ENCODE measurements around the gene CNKSR2. TPM values are rescaled to one million over a fixed set of nuclear protein-coding genes. Genes with fewer than 3 reads are reported as not detected.

The CNKSR2 gene
- total RNA-seq, 2 donors from 2014 or later = 0.24 to 0.32 TPM

GRCh38 chrX:21400408-21401121, 26.3 kb downstream of the CNKSR2 start:
- no peak for TF ChIP-seq CTCF (IDR thresholded peaks at IDR 0.05)
- Histone ChIP-seq H3K9ac (ENCODE audit: low read depth in 2 of 2, low read length in 2 of 2) (no peak overlapping the region), H3K27me3 (no peaks in the 10 kb centered on the region), H3K4me1 (no peaks in the 10 kb centered on the region), H3K27ac (no peak overlapping the region), H3K4me3 (no peak overlapping the region), H3K9me3 (no peaks in the 10 kb centered on the region), H3K36me3 (no peaks in the 10 kb centered on the region)
- DNase-seq = no peak
- intact Hi-C loops (cut with DNase I) = no loop called here

- no peak for TF ChIP-seq CTCF (IDR thresholded peaks at IDR 0.05)
- Histone ChIP-seq H3K4me1 (no peaks in the 10 kb centered on the region), H3K27me3 (no peaks in the 10 kb centered on the region), H3K4me3 (no peak overlapping the region), H3K9me3 (no peaks in the 10 kb centered on the region), H3K36me3 (no peaks in the 10 kb centered on the region), H3K9ac (ENCODE audit: low read depth in 2 of 2, low read length in 2 of 2) (no peak overlapping the region), H3K27ac (no peak overlapping the region)
- intact Hi-C loops (cut with DNase I) = no loop called here
- DNase-seq = no peak
Measured at GRCh38 chrX:21408307-21408706, 34.1 kb downstream of the CNKSR2 start.

- H3K9me3 ChIP-seq = no peaks in the 10 kb centered on the region
- intact Hi-C loops (cut with DNase I) = no loop called here
- H3K9ac ChIP-seq (ENCODE audit: low read depth in 2 of 2, low read length in 2 of 2) = no peak overlapping the region
- H3K4me3 ChIP-seq = no peak overlapping the region
- no peaks in the 10 kb centered on the region for H3K27me3 ChIP-seq
- H3K4me1 ChIP-seq = no peaks in the 10 kb centered on the region
- H3K27ac ChIP-seq = no peak overlapping the region
- no peaks in the 10 kb centered on the region for H3K36me3 ChIP-seq
- DNase-seq = no peak
- TF ChIP-seq CTCF (IDR thresholded peaks at IDR 0.05) = no peak
Measured at GRCh38 chrX:21408788-21409187, 34.6 kb downstream of the CNKSR2 start.

GRCh38 chrX:21412029-21412428, 37.8 kb downstream of the CNKSR2 start:
- no peak overlapping the region for H3K4me3 ChIP-seq
- no peak overlapping the region for H3K9ac ChIP-seq (ENCODE audit: low read depth in 2 of 2, low read length in 2 of 2)
- H3K9me3 ChIP-seq = no peaks in the 10 kb centered on the region
- H3K4me1 ChIP-seq = no peaks in the 10 kb centered on the region
- intact Hi-C loops (cut with DNase I) = no loop called here
- TF ChIP-seq CTCF (IDR thresholded peaks at IDR 0.05) = no peak
- no peak for DNase-seq
- no peaks in the 10 kb centered on the region for H3K36me3 ChIP-seq
- no peak overlapping the region for H3K27ac ChIP-seq
- H3K27me3 ChIP-seq = no peaks in the 10 kb centered on the region

GRCh38 chrX:21412883-21413282, 38.7 kb downstream of the CNKSR2 start:
- no peak overlapping the region for H3K27ac ChIP-seq
- no peak for TF ChIP-seq CTCF (IDR thresholded peaks at IDR 0.05)
- no peak for DNase-seq

More at GRCh38 chrX:21412883-21413282, 38.7 kb downstream of the CNKSR2 start:
- intact Hi-C loops (cut with DNase I) = no loop called here
- H3K9me3 ChIP-seq = no peaks in the 10 kb centered on the region
- no peaks in the 10 kb centered on the region for H3K27me3 ChIP-seq
- no peak overlapping the region for H3K9ac ChIP-seq (ENCODE audit: low read depth in 2 of 2, low read length in 2 of 2)
- no peaks in the 10 kb centered on the region for H3K4me1 ChIP-seq
- no peaks in the 10 kb centered on the region for H3K36me3 ChIP-seq
- H3K4me3 ChIP-seq = no peak overlapping the region
